ENCODE results near the gene SNX1. TPM values are rescaled to one million over a fixed set of nuclear protein-coding genes. Genes with fewer than 3 reads are reported as not detected.
"Not testable (repeated sequence)": the region's sequence is repeated elsewhere in the genome, so short reads cannot be mapped to it uniquely, and the experiment has no call there.

Gene SNX1
- total RNA-seq, 1 donor from 2014 or later: 178 TPM

- intact Hi-C loops (cut with DNase I): no loop called here
- DNase-seq (ENCODE audit: low spot score): no peak
- peak; percentile 91 for ATAC-seq
These were observed 9.4 kb downstream of the SNX1 start for GRCh38 chr15:64105113-64105704.

GRCh38 chr15:64107337-64107736 lies 11.6 kb downstream of the SNX1 start:
- intact Hi-C loops (cut with DNase I): no loop called here
- ATAC-seq (no peak), DNase-seq (ENCODE audit: low spot score) (no peak)

- ATAC-seq; intact Hi-C loops (cut with DNase I): not testable (repeated sequence)
These were observed 14.4 kb downstream of the SNX1 start for GRCh38 chr15:64110108-64110701.

GRCh38 chr15:64110950-64111678 lies 15.3 kb downstream of the SNX1 start:
- DNase-seq (ENCODE audit: low spot score) (no peak), ATAC-seq (no peak)
- intact Hi-C loops (cut with DNase I): no loop called here

More at GRCh38 chr15:64110108-64110701, 14.4 kb downstream of the SNX1 start:
- not testable (repeated sequence) for DNase-seq (ENCODE audit: low spot score)

- no peak for DNase-seq (ENCODE audit: low spot score)
- intact Hi-C loops (cut with DNase I): no loop called here
- ATAC-seq: no peak
These were observed 15.9 kb downstream of the SNX1 start for GRCh38 chr15:64111679-64112050.

GRCh38 chr15:64112073-64112772 lies 16.4 kb downstream of the SNX1 start:
- intact Hi-C loops (cut with DNase I): no loop called here
- DNase-seq (ENCODE audit: low spot score) (no peak), ATAC-seq (no peak)

- ATAC-seq: peak; percentile 44
- intact Hi-C loops (cut with DNase I): no loop called here
- DNase-seq (ENCODE audit: low spot score): no peak
These were observed 17.1 kb downstream of the SNX1 start for GRCh38 chr15:64112904-64113303.

GRCh38 chr15:64117759-64118487 lies 22.1 kb downstream of the SNX1 start:
- intact Hi-C loops (cut with DNase I): no loop called here
- DNase-seq (ENCODE audit: low spot score): no peak
- no peak for ATAC-seq

- ATAC-seq; intact Hi-C loops (cut with DNase I); DNase-seq (ENCODE audit: low spot score): not testable (repeated sequence)
These were observed 24.5 kb downstream of the SNX1 start for GRCh38 chr15:64120322-64120721.

- intact Hi-C loops (cut with DNase I): no loop called here
These were observed 25.8 kb downstream of the SNX1 start for GRCh38 chr15:64121614-64122013.

GRCh38 chr15:64122444-64122843 lies 26.7 kb downstream of the SNX1 start:
- ATAC-seq: no peak
- no peak for DNase-seq (ENCODE audit: low spot score)
- intact Hi-C loops (cut with DNase I): no loop called here

More at GRCh38 chr15:64121614-64122013, 25.8 kb downstream of the SNX1 start:
- DNase-seq (ENCODE audit: low spot score) (no peak), ATAC-seq (no peak)

- ATAC-seq (peak; percentile 85), DNase-seq (ENCODE audit: low spot score) (no peak)
- intact Hi-C loops (cut with DNase I): no loop called here
These were observed 27.2 kb downstream of the SNX1 start for GRCh38 chr15:64122936-64123351.

GRCh38 chr15:64125978-64126377 lies 30.2 kb downstream of the SNX1 start:
- intact Hi-C loops (cut with DNase I): no loop called here
- ATAC-seq: peak; percentile 21

GRCh38 chr15:64127521-64128270 lies 31.9 kb downstream of the SNX1 start:
- DNase-seq (ENCODE audit: low spot score): no peak
- intact Hi-C loops (cut with DNase I): no loop called here
- peak; percentile 53 for ATAC-seq

More at GRCh38 chr15:64125978-64126377, 30.2 kb downstream of the SNX1 start:
- DNase-seq (ENCODE audit: low spot score): no peak

- ATAC-seq (no peak), DNase-seq (ENCODE audit: low spot score) (no peak)
- intact Hi-C loops (cut with DNase I): no loop called here
These were observed 34.4 kb downstream of the SNX1 start for GRCh38 chr15:64130159-64130558.

GRCh38 chr15:64131547-64131946 lies 35.8 kb downstream of the SNX1 start:
- ATAC-seq (no peak), DNase-seq (ENCODE audit: low spot score) (no peak)
- intact Hi-C loops (cut with DNase I): no loop called here

- no peak for ATAC-seq
- DNase-seq (ENCODE audit: low spot score): no peak
- intact Hi-C loops (cut with DNase I): no loop called here
These were observed 36.4 kb downstream of the SNX1 start for GRCh38 chr15:64132217-64132616.

GRCh38 chr15:64133623-64134344 lies 38.0 kb downstream of the SNX1 start:
- intact Hi-C loops (cut with DNase I): no loop called here
- DNase-seq (ENCODE audit: low spot score) (no peak), ATAC-seq (peak; percentile 49)

Data from sciatic nerve (tissue), 2 donors.